ENCODE data around the gene NINL. TPM values are rescaled to one million over a fixed set of nuclear protein-coding genes. Genes with fewer than 3 reads are reported as not detected.
A peak's percentile ranks its signal among the peaks of the same experiment; 100 is the strongest.
"Not testable (repeated sequence)": the region's sequence is repeated elsewhere in the genome, so short reads cannot be mapped to it uniquely, and the experiment has no call there.

The NINL gene
- total RNA-seq, 1 donor from 2014 or later = 47.0 TPM

DNA sequence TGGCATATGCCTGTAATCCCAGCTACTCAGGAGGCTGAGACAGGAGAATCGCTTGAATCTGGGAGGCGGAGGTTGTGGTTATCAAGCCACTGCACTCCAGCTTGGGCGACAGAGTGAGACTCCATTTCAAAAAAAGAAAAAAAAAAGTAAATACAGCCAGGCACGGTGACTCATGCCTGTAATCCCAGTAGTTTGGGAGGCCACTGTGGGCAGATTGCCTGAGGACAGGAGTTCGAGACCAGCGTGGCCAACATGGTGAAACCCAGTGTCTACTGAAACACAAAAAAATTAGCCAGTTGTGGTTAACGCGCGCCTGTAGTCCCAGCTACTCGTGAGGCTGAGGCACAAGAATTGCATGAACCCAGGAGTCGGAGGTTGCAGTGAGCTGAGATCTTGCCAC is 1.5 kb upstream of the NINL start:
- no peak for DNase-seq (ENCODE audit: extremely low spot score, unreplicated experiment)
- no peak overlapping the region for H3K4me3 Mint-ChIP-seq
- TF ChIP-seq, protein P1, sequence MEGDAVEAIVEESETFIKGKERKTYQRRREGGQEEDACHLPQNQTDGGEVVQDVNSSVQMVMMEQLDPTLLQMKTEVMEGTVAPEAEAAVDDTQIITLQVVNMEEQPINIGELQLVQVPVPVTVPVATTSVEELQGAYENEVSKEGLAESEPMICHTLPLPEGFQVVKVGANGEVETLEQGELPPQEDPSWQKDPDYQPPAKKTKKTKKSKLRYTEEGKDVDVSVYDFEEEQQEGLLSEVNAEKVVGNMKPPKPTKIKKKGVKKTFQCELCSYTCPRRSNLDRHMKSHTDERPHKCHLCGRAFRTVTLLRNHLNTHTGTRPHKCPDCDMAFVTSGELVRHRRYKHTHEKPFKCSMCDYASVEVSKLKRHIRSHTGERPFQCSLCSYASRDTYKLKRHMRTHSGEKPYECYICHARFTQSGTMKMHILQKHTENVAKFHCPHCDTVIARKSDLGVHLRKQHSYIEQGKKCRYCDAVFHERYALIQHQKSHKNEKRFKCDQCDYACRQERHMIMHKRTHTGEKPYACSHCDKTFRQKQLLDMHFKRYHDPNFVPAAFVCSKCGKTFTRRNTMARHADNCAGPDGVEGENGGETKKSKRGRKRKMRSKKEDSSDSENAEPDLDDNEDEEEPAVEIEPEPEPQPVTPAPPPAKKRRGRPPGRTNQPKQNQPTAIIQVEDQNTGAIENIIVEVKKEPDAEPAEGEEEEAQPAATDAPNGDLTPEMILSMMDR (conservative IDR thresholded peaks at IDR 0.05) = no peak
- H3K27ac Mint-ChIP-seq = no peak overlapping the region
- peaks cover 20% of the 10 kb centered on the region for H3K4me1 Mint-ChIP-seq (ENCODE audit: unreplicated experiment)
- no peaks in the 10 kb centered on the region for H3K9me3 Mint-ChIP-seq
- no peaks in the 10 kb centered on the region for H3K27me3 Mint-ChIP-seq
- H3K36me3 Mint-ChIP-seq = peaks cover 19% of the 10 kb centered on the region

DNA sequence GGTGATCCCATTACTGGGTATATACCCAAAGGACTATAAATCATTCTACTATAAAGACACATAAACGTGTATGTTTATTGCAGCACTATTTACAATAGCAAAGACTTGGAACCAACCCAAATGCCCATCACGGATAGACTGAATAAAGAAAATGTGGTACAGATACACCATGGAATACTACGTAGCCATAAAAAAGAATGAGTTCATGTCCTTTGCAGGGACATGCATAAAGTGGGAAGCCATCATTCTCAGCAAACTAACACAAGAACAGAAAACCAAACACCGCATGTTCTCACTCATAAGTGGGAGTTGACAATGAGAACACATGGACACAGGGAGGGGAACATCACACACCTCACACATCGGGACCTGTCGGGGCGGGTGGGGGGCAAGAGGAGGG is 1.7 kb downstream of the NINL start:
- DNase-seq (ENCODE audit: extremely low spot score, unreplicated experiment); H3K27me3 Mint-ChIP-seq; H3K9me3 Mint-ChIP-seq: not testable (repeated sequence)
- Mint-ChIP-seq H3K36me3 (peaks cover 28% of the 10 kb centered on the region), H3K27ac (peak overlapping the region; percentile 24), H3K4me3 (peak overlapping the region; percentile 86), H3K4me1 (ENCODE audit: unreplicated experiment) (peaks cover 37% of the 10 kb centered on the region)

DNA sequence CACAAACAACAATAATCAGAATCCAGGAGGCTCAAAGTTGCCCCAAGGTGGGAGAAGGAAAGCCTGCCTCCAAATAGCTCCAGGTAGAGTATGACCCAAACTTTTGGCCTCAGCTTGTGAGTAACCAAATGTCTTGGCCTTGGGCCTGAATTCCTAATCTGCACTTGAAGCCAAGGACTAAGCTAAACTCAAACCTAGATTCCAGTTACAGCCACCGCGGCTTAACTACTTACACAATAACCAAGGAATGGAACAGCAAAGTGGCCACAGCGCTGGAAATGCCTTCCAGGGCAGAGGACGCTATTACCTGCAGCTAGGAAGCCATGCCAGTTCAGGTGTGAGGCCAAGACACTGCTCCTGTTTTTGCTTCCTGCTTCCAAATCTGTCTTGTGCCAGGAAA is 4.6 kb downstream of the NINL start:
- H3K9me3 Mint-ChIP-seq = no peaks in the 10 kb centered on the region
- no peak for DNase-seq (ENCODE audit: extremely low spot score, unreplicated experiment)
- no peaks in the 10 kb centered on the region for H3K27me3 Mint-ChIP-seq
- H3K27ac Mint-ChIP-seq = no peak overlapping the region
- no peak overlapping the region for H3K4me3 Mint-ChIP-seq
- H3K36me3 Mint-ChIP-seq = peaks cover 31% of the 10 kb centered on the region
- H3K4me1 Mint-ChIP-seq (ENCODE audit: unreplicated experiment) = peaks cover 41% of the 10 kb centered on the region
- TF ChIP-seq, protein P1 (conservative IDR thresholded peaks at IDR 0.05) = no peak

DNA sequence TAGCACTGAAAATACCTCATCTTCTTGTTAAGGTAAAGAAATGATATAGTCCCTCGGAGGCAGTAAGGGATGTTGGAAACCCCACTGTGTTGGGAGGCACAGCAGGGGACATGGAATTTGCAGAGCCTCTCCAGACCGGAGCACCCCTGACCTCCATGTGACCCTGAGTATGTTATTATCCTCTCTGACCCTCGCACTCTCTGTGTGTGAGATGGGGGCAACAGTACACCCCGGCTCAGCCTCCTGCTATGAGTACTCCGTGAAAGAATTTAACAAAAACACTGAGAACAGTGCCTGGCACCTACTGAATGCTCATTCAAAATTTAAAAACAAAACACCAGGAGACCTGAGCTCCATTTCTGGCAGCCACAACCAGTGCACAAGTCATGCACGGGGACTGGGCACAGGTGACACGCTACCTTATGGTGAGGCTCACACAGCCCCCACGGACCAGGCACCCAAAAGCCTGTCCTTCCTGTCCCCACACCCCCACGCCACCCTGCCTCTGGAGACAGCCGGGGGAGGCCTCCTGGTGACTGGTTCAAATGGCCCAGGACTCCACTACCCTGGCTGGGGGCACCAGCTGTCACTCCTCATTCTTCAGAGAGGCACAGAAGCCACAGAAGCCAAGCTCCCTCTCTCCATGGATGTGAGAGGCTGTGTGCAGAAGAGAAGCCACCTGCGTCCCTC is 6.1 kb downstream of the NINL start:
- peaks cover 45% of the 10 kb centered on the region for H3K4me1 Mint-ChIP-seq (ENCODE audit: unreplicated experiment)
- H3K9me3 Mint-ChIP-seq = no peaks in the 10 kb centered on the region
- H3K27ac Mint-ChIP-seq = peak overlapping the region; percentile 61
- H3K4me3 Mint-ChIP-seq = peak overlapping the region; percentile 31
- H3K27me3 Mint-ChIP-seq = no peaks in the 10 kb centered on the region
- TF ChIP-seq, protein P1 (conservative IDR thresholded peaks at IDR 0.05) = no peak
- peaks cover 33% of the 10 kb centered on the region for H3K36me3 Mint-ChIP-seq
- DNase-seq (ENCODE audit: extremely low spot score, unreplicated experiment) = no peak

DNA sequence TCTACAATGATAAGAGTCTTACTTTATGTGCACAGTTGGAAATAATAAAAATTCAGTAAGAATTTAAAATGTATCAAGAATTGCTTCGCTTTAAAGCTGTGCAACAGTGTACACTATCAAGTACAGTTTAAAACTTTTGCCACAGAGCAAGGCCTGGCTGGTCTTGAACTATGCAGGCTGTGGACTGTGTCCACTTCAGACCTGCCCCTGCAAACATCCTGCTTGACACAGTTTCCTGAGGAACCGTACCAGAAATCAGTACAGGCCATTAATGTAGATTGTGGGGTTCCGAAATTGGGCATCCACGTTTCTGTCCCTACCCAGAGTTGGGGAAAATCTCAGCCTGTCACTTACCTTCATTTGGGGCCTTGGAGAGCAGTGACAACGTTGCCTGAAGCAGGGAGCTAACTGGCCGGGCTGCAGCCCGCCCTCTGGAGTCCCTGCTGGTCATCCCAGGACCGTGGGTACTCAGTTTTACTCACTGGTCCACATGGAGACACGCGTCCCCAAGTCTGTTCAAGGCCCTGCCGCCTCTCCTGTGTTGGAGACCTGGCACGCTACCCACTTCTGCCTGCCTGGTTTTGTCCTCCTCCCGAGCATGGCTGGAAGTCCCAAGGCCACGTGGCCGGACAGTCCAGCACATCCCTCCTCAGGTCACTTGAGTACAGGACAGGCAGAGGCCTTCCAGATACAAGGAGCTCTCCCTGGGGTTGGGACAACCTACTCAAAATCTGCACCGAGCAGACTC is 8.4 kb downstream of the NINL start:
- no peak overlapping the region for H3K27ac Mint-ChIP-seq
- DNase-seq (ENCODE audit: extremely low spot score, unreplicated experiment) = no peak
- H3K4me3 Mint-ChIP-seq = no peak overlapping the region
- H3K27me3 Mint-ChIP-seq = no peaks in the 10 kb centered on the region
- peaks cover 26% of the 10 kb centered on the region for H3K36me3 Mint-ChIP-seq
- TF ChIP-seq, protein P1 (conservative IDR thresholded peaks at IDR 0.05) = no peak
- no peaks in the 10 kb centered on the region for H3K9me3 Mint-ChIP-seq
- H3K4me1 Mint-ChIP-seq (ENCODE audit: unreplicated experiment) = peaks cover 51% of the 10 kb centered on the region

DNA sequence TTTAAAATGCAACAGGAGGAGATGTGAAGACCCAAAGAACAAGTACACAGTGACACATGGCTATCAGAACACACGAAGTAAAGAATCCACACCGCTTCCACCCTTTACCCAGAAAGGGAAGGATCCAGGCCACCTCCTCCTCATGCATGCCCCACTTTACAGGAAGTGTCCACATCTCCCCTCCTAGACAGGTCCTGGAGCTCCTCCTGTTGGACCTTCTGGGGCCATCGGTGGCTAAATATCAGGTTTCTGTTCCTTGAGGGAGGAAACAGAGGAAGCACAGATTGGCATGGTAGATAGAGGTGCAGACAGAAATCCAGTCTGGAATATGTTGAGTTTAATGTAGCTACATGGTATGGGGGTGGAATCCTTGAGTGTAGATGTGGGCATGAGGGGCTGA is 10.9 kb downstream of the NINL start:
- no peaks in the 10 kb centered on the region for H3K27me3 Mint-ChIP-seq
- H3K27ac Mint-ChIP-seq = no peak overlapping the region
- peaks cover 25% of the 10 kb centered on the region for H3K36me3 Mint-ChIP-seq
- TF ChIP-seq, protein P1 (conservative IDR thresholded peaks at IDR 0.05) = no peak
- H3K4me1 Mint-ChIP-seq (ENCODE audit: unreplicated experiment) = peaks cover 53% of the 10 kb centered on the region
- no peak overlapping the region for H3K4me3 Mint-ChIP-seq
- no peaks in the 10 kb centered on the region for H3K9me3 Mint-ChIP-seq
- no peak for DNase-seq (ENCODE audit: extremely low spot score, unreplicated experiment)
